Chondrocyte (in vitro differentiated cells): ENCODE results near the gene RNF145. TPM values are rescaled to one million over a fixed set of nuclear protein-coding genes. Genes with fewer than 3 reads are reported as not detected.
A peak's percentile ranks its signal among the peaks of the same experiment; 100 is the strongest.

Experiments used
- DNase-seq: peaks from one replicate; pipeline ENCODE4 v3.0.0; 2021; ENCODE audit warnings: mixed read lengths, low spot score
- H3K27ac Mint-ChIP-seq: one replicate; pipeline ENCODE4 v1.8.0; 2021; ENCODE audit warnings: mild to moderate bottlenecking, moderate library complexity, mixed read lengths; ENCODE audit not compliant: unreplicated experiment
- H3K27me3 Mint-ChIP-seq: 2 replicates; pipeline ENCODE4 v1.8.0; 2021; ENCODE audit warnings: low read depth, mixed read lengths
- H3K36me3 Mint-ChIP-seq: 2 replicates; pipeline ENCODE4 v1.8.0; 2021; ENCODE audit warnings: low read depth, mixed read lengths
- H3K4me1 Mint-ChIP-seq: 2 replicates; pipeline ENCODE4 v1.8.0; 2021; ENCODE audit warnings: low read depth, mild to moderate bottlenecking, mixed read lengths
- H3K4me3 Mint-ChIP-seq: one replicate; pipeline ENCODE4 v1.8.0; 2021; ENCODE audit warnings: mild to moderate bottlenecking, moderate library complexity, mixed read lengths; ENCODE audit not compliant: unreplicated experiment
- H3K9me3 Mint-ChIP-seq: 2 replicates; pipeline ENCODE4 v1.8.0; 2021; ENCODE audit warnings: low read depth, mixed read lengths
- total RNA-seq: library from RNA; stranded (reverse); gene quantifications from 3 replicates; pipeline ENCODE4 v1.2.1, GENCODE V29; 2021
- TF ChIP-seq, protein P1 (sequence below): fragments of 200-600 bp; sonication (generic); IDR thresholded peaks from 2 replicates; pipeline ENCODE4 v1.5.0; 2021; ENCODE audit warnings: antibody characterized with exemption, mild to moderate bottlenecking, moderate library complexity

Gene RNF145
- total RNA-seq, 1 donor from 2014 or later = 83.9 TPM

DNA sequence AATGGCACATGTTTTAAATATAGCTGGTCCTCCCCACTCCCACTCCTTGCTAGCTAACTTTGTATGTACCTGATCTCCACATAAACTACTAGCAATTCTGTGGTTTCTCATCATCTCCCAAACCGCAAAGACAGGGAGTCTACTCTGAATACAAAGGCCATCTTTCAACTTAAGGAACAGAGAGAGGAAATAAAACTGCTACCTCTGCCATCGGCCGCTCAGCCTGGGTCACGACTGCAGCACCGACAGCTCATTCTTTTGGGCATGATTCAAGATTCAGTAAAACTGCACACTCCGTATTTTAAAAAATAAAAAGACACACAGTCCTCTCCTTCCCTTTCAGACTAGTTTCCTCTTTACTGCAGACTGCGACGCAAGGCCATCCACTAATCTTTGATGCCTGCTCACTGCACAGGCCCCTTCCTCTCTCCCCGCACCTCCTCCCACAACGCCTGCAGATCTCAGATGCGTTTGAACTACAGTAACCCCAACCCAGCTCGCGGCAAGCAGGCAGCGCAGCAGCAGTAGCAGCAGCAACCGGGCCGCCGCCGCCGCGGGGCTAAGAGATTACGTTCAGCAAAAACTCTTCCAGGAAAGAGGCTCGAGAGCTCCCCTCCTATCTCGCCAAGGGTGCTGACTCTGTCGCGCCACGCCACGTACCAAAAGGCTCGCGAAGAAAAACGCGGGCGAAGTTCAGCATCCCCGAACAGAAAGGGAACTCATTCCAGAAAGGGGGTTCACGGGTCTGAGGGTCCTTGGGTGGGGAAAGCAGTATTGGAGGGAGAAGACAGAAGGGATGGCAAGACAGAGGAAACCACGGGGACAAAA lies 1.5 kb downstream of the RNF145 start:
- peak overlapping the region; percentile 97 for H3K4me3 Mint-ChIP-seq
- H3K4me1 Mint-ChIP-seq = peaks cover 56% of the 10 kb centered on the region
- peak overlapping the region; percentile 100 for H3K27ac Mint-ChIP-seq
- no peaks in the 10 kb centered on the region for H3K9me3 Mint-ChIP-seq
- H3K36me3 Mint-ChIP-seq = peaks cover 2% of the 10 kb centered on the region
- H3K27me3 Mint-ChIP-seq = no peaks in the 10 kb centered on the region
- DNase-seq = no peak
- TF ChIP-seq, protein P1, sequence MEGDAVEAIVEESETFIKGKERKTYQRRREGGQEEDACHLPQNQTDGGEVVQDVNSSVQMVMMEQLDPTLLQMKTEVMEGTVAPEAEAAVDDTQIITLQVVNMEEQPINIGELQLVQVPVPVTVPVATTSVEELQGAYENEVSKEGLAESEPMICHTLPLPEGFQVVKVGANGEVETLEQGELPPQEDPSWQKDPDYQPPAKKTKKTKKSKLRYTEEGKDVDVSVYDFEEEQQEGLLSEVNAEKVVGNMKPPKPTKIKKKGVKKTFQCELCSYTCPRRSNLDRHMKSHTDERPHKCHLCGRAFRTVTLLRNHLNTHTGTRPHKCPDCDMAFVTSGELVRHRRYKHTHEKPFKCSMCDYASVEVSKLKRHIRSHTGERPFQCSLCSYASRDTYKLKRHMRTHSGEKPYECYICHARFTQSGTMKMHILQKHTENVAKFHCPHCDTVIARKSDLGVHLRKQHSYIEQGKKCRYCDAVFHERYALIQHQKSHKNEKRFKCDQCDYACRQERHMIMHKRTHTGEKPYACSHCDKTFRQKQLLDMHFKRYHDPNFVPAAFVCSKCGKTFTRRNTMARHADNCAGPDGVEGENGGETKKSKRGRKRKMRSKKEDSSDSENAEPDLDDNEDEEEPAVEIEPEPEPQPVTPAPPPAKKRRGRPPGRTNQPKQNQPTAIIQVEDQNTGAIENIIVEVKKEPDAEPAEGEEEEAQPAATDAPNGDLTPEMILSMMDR = peak; percentile 38

DNA sequence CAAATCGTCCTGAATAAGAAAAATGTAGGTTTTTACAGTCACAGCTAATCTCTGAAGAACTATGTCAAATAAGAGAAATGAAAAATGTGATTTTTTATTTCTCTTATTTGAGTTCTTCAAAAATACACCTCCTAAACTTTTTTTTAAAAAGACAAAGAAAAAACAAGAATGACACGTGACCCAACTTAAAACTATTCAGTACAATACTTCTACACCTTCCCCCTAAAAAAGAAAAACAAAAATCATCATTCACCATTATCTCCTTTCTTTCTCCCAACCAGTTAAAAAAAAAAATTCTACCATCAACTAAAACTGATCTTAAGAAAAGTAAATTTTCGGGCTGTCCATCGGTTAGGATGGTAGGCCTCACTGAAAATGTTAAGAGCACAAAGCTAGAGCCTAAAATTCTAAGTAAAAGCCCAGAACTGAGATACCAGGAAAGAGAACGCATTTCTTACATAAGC lies 2.1 kb downstream of the RNF145 start:
- Mint-ChIP-seq H3K9me3 (no peaks in the 10 kb centered on the region), H3K27ac (peak overlapping the region; percentile 100), H3K4me1 (peaks cover 62% of the 10 kb centered on the region), H3K36me3 (peaks cover 3% of the 10 kb centered on the region), H3K4me3 (peak overlapping the region; percentile 97), H3K27me3 (no peaks in the 10 kb centered on the region)
- TF ChIP-seq, protein P1 = no peak
- DNase-seq = no peak

DNA sequence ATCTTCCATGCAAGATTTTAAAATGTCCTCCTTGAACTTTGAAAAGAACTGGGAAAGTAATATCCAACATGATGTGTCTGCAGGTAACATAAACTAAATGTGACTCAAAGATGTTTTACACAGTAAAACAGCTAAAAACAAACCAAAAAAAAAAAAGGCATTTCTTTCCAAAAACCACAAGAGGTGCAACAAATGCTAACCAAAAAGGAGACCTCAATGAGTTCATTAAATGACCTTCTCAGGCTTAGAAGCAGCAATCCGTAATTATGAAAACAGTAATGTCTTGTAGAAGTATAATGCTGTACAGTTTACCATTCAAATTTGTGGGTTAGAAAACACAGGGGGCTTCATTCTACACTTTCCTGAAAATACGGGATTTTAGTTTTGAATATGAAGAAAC lies 2.5 kb downstream of the RNF145 start:
- H3K4me1 Mint-ChIP-seq = peaks cover 64% of the 10 kb centered on the region

DNA sequence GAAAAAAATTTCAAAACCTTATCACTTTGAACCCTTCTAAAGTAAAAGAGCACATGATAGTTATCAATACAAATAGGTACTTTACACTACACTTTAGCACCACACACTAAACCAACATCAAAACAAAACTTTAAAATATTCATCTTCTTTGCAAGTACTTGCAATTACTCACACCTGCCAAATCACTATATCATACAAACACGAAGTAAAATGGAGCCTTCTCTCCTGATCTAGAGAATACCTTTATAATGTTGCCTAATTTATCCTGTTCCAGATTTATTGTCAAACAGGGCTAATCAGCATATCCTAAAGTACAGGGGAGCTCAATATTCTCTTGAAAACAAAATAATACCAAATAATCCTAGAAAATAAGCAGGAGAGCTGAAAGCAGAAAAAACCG lies 3.0 kb downstream of the RNF145 start:
- Mint-ChIP-seq H3K27me3 (no peaks in the 10 kb centered on the region), H3K36me3 (peaks cover 3% of the 10 kb centered on the region), H3K9me3 (no peaks in the 10 kb centered on the region), H3K27ac (peak overlapping the region; percentile 100), H3K4me1 (peaks cover 65% of the 10 kb centered on the region), H3K4me3 (peak overlapping the region; percentile 97)
- DNase-seq = no peak
- TF ChIP-seq, protein P1 = no peak

More for the DNA sequence above, 2.5 kb downstream of the RNF145 start:
- Mint-ChIP-seq H3K4me3 (peak overlapping the region; percentile 97), H3K9me3 (no peaks in the 10 kb centered on the region), H3K36me3 (peaks cover 3% of the 10 kb centered on the region), H3K27me3 (no peaks in the 10 kb centered on the region), H3K27ac (peak overlapping the region; percentile 100)
- TF ChIP-seq, protein P1 = no peak
- DNase-seq = no peak

DNA sequence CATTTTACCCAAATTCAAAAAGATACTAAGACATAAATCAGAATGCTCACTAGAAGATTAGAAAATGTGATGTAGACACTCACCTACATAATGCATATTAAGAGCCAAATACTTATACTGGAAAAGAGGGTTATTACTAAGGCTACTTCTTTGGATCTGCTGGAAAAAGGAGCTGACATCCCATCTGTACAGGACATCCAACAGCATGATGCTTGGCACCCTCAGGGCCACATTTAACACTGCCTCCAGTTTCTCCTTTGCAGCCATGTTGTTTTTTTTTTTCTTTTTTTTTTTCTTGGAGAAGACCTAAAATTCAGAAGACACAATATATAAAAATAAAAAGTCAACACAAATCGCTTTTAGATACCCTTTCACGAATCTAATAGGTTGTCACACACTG lies 6.0 kb downstream of the RNF145 start:
- no peak for DNase-seq
- TF ChIP-seq, protein P1 = no peak
- H3K27ac Mint-ChIP-seq = peak overlapping the region; percentile 58
- no peaks in the 10 kb centered on the region for H3K9me3 Mint-ChIP-seq
- peaks cover 7% of the 10 kb centered on the region for H3K36me3 Mint-ChIP-seq
- H3K27me3 Mint-ChIP-seq = no peaks in the 10 kb centered on the region
- no peak overlapping the region for H3K4me3 Mint-ChIP-seq
- H3K4me1 Mint-ChIP-seq = peaks cover 59% of the 10 kb centered on the region
